Activated B cell treated with CpG ODN at 0.5 μM for 24 hours (primary cell): ENCODE measurements around the gene GAK. TPM values are rescaled to one million over a fixed set of nuclear protein-coding genes. Genes with fewer than 3 reads are reported as not detected.

Experiments used
- ATAC-seq: fragments of 200-7000 bp; cut with Tn5 transposase; one replicate; pipeline ENCODE4 v1.10.0; 2021; ENCODE audit warnings: low read depth, mild to moderate bottlenecking, moderate library complexity
- CTCF ChIA-PET: fragments of 350-600 bp; sonication (Branson Sonifier 250); formaldehyde crosslinking; loops from one replicate; lab custom pipeline; 2021; ENCODE audit warnings: antibody characterized with exemption; lab: Charles Lee
- POLR2A ChIA-PET: fragments of 350-600 bp; sonication (Branson Sonifier 250); formaldehyde crosslinking; loops from one replicate; lab custom pipeline; 2021; ENCODE audit warnings: antibody characterized with exemption; lab: Charles Lee
- DNase-seq: peaks from one replicate; pipeline ENCODE4 v3.0.0; 2022
- H3K27ac Mint-ChIP-seq: one replicate; pipeline ENCODE4 v1.8.0; 2020; ENCODE audit warnings: mixed read lengths
- H3K27me3 Mint-ChIP-seq: one replicate; pipeline ENCODE4 v1.8.0; 2021; ENCODE audit warnings: mixed read lengths
- H3K36me3 Mint-ChIP-seq: one replicate; pipeline ENCODE4 v1.8.0; 2021; ENCODE audit warnings: low read depth, mixed read lengths
- H3K4me1 Mint-ChIP-seq: one replicate; pipeline ENCODE4 v1.8.0; 2021; ENCODE audit warnings: mixed read lengths
- H3K4me3 Mint-ChIP-seq: one replicate; pipeline ENCODE4 v1.8.0; 2020; ENCODE audit warnings: mild to moderate bottlenecking, mixed read lengths
- H3K9me3 Mint-ChIP-seq: one replicate; pipeline ENCODE4 v1.8.0; 2020; ENCODE audit warnings: mixed read lengths
- intact Hi-C: fragments of 100-400 bp; cut with micrococcal nuclease; formaldehyde crosslinking; loops from one replicate; pipeline ENCODE4 v1.15.1; 2024
- total RNA-seq: library from RNA; stranded (reverse); gene quantifications from 2 replicates; pipeline ENCODE4 v1.2.3, GENCODE V29; 2022
- TF ChIP-seq, protein P1 (sequence below): fragments of 200-600 bp; IDR thresholded peaks from one replicate; pipeline ENCODE4 v1.8.0; 2022; ENCODE audit warnings: antibody characterized with exemption, mild to moderate bottlenecking

Gene GAK
- total RNA-seq, 1 donor from 2014 or later = 172 TPM

DNA sequence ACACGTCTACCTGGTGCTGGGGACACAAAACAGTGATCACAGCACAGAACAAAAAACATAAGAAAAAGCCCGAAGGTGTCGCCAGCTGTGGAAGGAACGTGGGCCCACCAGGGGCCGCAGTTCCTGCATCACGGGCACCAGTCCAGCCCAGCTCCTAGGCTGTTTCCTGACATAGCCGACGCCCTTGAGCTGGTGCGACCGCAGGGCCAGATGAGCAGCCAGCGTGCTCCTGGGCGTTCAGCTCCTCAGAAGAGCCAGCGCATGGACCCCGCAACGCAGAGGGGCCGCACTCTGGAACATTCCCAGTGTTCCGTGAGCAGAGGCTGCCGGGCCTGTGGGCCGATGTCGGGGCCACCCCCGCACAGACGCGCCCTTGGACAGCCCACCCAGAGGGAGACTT, 44.1 kb downstream of the GAK start:
- no peak overlapping the region for H3K27ac Mint-ChIP-seq
- POLR2A ChIA-PET = no interaction called here
- peaks cover 71% of the 10 kb centered on the region for H3K36me3 Mint-ChIP-seq
- no peaks in the 10 kb centered on the region for H3K27me3 Mint-ChIP-seq
- CTCF ChIA-PET = no interaction called here
- DNase-seq = no peak
- TF ChIP-seq, protein P1, sequence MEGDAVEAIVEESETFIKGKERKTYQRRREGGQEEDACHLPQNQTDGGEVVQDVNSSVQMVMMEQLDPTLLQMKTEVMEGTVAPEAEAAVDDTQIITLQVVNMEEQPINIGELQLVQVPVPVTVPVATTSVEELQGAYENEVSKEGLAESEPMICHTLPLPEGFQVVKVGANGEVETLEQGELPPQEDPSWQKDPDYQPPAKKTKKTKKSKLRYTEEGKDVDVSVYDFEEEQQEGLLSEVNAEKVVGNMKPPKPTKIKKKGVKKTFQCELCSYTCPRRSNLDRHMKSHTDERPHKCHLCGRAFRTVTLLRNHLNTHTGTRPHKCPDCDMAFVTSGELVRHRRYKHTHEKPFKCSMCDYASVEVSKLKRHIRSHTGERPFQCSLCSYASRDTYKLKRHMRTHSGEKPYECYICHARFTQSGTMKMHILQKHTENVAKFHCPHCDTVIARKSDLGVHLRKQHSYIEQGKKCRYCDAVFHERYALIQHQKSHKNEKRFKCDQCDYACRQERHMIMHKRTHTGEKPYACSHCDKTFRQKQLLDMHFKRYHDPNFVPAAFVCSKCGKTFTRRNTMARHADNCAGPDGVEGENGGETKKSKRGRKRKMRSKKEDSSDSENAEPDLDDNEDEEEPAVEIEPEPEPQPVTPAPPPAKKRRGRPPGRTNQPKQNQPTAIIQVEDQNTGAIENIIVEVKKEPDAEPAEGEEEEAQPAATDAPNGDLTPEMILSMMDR = no peak
- H3K4me3 Mint-ChIP-seq = no peak overlapping the region
- no peaks in the 10 kb centered on the region for H3K4me1 Mint-ChIP-seq
- intact Hi-C loops = no loop called here
- H3K9me3 Mint-ChIP-seq = no peaks in the 10 kb centered on the region
- ATAC-seq = no peak

DNA sequence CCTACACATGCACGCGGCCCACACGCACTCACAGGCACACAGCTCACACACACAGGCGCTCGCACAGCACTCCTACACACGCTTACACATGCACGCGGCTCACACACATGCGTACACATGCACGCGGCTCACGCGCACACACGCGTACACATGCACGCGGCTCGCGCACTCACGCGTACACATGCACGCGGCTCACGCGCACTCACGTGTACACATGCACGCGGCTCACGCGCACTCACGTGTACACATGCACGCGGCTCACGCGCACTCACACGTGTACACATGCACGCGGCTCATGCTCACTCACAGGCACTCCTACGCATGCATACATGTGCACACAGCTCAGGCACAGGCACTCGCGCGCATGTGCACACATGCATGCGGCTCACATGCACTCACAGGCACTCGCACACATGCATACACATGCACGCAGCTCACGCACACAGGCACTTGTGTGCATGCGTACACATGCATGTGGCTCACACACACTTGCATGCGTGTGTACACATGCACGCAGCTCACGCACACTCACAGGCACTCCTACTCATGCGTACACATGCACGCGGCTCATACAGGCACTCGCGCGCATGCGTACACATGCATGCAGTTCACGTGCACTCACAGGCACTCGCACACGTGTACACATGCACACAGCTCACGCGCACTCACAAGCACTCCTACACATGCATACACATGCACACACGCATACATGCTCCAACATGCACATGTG, 44.9 kb downstream of the GAK start:
- Mint-ChIP-seq H3K4me3 (no peak overlapping the region), H3K4me1 (no peaks in the 10 kb centered on the region), H3K9me3 (no peaks in the 10 kb centered on the region), H3K36me3 (peaks cover 75% of the 10 kb centered on the region), H3K27me3 (no peaks in the 10 kb centered on the region), H3K27ac (no peak overlapping the region)
- POLR2A ChIA-PET = no interaction called here
- CTCF ChIA-PET = no interaction called here
- TF ChIP-seq, protein P1 = no peak
- intact Hi-C loops = no loop called here
- ATAC-seq (no peak), DNase-seq (no peak)

DNA sequence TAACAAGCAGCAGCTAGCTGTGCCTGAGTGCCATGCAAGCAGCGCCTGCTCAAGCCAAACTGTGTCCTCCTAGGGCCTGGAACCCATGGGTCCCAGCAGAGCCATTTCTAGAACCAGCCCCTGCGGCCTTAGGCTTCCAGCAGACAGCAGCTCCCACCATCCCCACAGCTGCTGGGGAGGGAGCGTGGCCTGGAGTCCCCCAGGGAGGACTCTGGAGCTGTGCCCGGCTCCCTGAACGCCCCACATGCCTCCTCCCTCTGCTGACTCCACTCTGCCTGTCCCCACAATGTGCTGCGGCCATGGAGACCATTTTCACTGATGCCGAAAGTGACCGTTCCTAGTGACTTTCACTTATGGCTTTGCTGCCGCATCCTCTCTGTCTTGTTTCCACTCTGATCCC, 45.9 kb downstream of the GAK start:
- peaks cover 77% of the 10 kb centered on the region for H3K36me3 Mint-ChIP-seq

DNA sequence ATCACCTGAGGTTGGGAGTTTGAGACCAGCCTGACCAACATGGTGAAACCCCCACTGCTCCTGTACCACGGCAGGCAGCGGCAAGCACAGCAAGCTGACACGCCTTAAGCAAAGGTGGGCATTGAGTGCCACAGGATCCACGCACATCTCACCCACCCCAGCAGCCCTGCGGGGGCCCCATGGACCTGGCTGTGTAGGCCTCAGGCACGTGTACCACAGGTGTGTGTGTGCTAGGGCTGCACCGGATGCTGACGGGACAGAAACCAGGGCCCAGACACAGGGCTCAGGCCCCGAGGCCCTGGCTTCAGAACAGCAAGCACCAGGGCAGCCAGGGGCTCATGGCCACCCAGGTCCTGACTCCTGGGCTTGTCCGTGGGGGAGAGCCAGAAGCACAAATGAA, 46.8 kb downstream of the GAK start:
- intact Hi-C loops = no loop called here

More for the DNA sequence above, 45.9 kb downstream of the GAK start:
- CTCF ChIA-PET = no interaction called here
- no peak for DNase-seq
- Mint-ChIP-seq H3K27ac (no peak overlapping the region), H3K9me3 (no peaks in the 10 kb centered on the region), H3K4me3 (no peak overlapping the region), H3K4me1 (no peaks in the 10 kb centered on the region), H3K27me3 (no peaks in the 10 kb centered on the region)
- TF ChIP-seq, protein P1 = no peak
- no peak for ATAC-seq
- POLR2A ChIA-PET = no interaction called here
- intact Hi-C loops = no loop called here

DNA sequence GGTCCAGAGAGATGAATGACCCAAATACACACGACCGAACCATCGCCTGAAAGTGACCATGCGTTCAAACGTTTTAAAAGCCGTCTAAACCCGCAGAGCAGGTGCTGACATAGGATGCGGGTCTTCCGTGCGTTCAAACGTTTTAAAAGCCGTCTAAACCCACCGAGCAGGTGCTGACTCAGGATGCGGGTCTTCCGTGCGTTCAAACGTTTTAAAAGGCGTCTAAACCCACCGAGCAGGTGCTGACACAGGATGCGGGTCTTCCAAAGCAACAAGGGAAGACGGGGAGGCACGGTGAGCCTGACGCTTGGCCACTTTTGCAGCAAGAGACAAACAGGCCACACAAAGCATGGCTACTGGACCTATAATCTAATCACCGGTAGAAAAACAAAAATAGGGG, 47.2 kb downstream of the GAK start:
- no peak overlapping the region for H3K27ac Mint-ChIP-seq
- no peaks in the 10 kb centered on the region for H3K4me1 Mint-ChIP-seq
- H3K27me3 Mint-ChIP-seq = no peaks in the 10 kb centered on the region
- ChIA-PET POLR2A (no interaction called here), CTCF (no interaction called here)
- H3K9me3 Mint-ChIP-seq = no peaks in the 10 kb centered on the region
- peaks cover 80% of the 10 kb centered on the region for H3K36me3 Mint-ChIP-seq
- DNase-seq (no peak), ATAC-seq (no peak)
- TF ChIP-seq, protein P1 = no peak
- H3K4me3 Mint-ChIP-seq = no peak overlapping the region
- intact Hi-C loops = no loop called here

More for the DNA sequence above, 46.8 kb downstream of the GAK start:
- H3K36me3 Mint-ChIP-seq = peaks cover 80% of the 10 kb centered on the region
- TF ChIP-seq, protein P1 = no peak
- no peaks in the 10 kb centered on the region for H3K9me3 Mint-ChIP-seq
- H3K4me3 Mint-ChIP-seq = no peak overlapping the region
- no peaks in the 10 kb centered on the region for H3K4me1 Mint-ChIP-seq
- POLR2A ChIA-PET = interaction anchor here (0.6 kb wide), 1 partner anchor 117 kb away, joined by 6 read pairs; no protein-coding TSS in a partner anchor
- CTCF ChIA-PET = no interaction called here
- DNase-seq = no peak
- no peaks in the 10 kb centered on the region for H3K27me3 Mint-ChIP-seq
- no peak overlapping the region for H3K27ac Mint-ChIP-seq
- no peak for ATAC-seq
